ENCODE results near the gene ASIP.
A peak's percentile ranks its signal among the peaks of the same experiment; 100 is the strongest.

The ASIP gene

DNA sequence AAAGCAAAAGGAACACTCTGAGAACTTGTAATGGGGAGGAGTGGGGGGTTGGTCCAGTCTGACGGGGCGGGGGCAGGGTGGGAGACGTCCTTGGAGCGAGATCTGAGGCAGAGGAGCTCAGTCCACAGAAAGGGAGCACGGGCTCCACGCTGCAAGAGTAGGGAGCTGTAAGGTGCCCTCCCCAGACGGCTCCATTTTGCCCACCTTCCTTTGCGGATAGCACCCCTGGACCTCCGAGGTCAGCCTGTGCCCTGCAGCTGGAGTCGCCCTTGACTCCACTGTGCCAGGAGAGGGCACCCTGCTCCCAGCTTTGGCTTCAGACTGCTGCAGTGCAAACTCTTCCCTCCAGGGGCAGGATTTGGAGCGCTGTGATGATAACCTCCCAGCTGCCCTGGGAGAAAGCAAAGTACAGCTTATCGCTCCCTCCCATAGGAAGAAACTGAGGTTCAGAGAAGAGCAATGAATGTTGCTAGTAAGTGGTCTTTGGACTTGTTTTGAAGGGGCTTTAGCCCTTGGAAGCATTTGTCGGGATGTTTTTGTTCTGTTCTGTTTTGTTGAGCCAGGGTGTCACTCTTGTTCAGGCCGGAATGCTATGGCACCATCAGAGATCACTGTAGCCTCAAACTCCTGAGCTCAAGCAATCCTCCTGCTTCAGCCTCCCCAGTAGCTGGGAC lies 71.5 kb downstream of the ASIP start:
- DNase-seq, result peak; percentile 94

- DNase-seq, result no peak
These were observed 74.0 kb downstream of the ASIP start for GRCh38 chr20:34315236-34315635.

DNA sequence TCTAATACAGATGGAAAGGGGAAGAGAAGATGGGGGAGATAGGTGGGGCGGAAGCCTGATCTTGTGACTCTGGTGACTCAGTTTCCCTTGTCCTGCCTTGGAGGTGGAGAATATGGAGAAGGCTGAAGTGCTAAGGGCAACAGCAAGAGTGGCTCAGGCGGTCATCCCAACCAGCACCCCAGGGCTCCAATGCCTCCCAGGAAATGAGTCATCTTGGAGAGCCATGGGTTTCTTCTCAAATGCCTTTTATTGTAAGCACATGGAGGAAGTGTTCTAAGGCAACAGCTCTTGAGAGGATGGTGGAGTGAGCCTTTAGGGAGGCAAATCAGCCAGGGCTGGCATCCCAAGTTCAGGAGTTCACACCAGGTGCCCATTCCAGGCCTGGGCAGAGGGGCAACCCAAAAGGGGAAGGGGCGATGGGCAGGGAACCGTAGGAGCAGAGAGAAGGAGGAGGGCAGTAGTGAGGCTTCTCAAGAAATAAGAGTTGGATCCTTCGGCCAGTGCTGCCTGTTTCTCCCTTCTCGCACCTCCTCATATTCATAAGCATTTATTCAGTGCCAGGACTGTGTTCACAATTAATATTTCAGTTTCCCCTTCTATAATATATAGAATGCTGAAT lies 75.1 kb downstream of the ASIP start:
- DNase-seq, result no peak

Measured in activated effector memory CD4-positive, alpha-beta T cell treated with anti-CD3 and anti-CD28 coated beads, Interleukin-2, amount 50 U/mL, for 16 hours (primary cell).